Measurements from ENCODE around the gene NXPE1.

The NXPE1 gene

DNA sequence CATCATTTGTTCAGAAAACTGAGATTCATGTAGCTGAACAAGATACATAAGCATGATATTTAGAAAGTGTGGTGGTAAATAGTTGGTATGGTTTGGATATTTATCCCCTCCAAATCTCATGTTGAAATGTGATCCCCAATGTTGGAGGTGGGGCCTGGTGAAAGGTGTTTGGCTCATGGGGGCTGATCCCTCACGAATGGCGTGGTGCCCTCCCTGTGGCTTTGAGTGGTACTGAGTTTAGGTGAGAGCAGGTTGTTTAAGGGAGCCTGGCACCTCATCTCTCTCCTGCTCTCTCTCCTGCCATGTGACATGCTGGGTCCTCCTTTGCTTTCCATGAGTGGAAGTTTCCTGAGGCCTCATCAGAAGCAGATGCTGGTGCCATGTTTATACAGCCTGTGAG lies 48.1 kb downstream of the NXPE1 start:
- TF ChIP-seq, protein P1, sequence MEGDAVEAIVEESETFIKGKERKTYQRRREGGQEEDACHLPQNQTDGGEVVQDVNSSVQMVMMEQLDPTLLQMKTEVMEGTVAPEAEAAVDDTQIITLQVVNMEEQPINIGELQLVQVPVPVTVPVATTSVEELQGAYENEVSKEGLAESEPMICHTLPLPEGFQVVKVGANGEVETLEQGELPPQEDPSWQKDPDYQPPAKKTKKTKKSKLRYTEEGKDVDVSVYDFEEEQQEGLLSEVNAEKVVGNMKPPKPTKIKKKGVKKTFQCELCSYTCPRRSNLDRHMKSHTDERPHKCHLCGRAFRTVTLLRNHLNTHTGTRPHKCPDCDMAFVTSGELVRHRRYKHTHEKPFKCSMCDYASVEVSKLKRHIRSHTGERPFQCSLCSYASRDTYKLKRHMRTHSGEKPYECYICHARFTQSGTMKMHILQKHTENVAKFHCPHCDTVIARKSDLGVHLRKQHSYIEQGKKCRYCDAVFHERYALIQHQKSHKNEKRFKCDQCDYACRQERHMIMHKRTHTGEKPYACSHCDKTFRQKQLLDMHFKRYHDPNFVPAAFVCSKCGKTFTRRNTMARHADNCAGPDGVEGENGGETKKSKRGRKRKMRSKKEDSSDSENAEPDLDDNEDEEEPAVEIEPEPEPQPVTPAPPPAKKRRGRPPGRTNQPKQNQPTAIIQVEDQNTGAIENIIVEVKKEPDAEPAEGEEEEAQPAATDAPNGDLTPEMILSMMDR (IDR thresholded peaks at IDR 0.05) = no peak
- Histone ChIP-seq H3K4me3 (no peak overlapping the region), H3K27ac (no peak overlapping the region)
- DNase-seq (ENCODE audit: low spot score) = no peak

DNA sequence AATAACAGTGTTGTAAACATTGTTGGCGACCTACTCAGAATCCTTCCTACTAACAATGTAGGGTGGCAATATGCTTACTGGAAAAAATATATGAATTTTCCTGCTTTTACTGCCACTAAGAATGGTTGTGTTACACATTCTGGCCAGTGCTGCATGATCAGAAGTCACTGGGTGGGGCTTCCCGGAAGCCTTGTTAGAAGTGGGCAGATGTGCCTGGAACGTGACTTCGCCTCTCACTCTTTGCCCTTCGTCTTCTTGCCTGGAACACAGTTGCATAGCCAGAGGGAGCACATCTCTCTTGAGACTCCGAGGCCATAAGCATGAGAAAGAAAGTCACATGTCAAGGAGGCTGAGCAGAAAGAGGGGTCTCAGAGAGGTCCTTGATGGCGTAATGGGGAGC lies 48.6 kb downstream of the NXPE1 start:
- TF ChIP-seq, protein P1 (IDR thresholded peaks at IDR 0.05) = no peak
- DNase-seq (ENCODE audit: low spot score) = no peak

DNA sequence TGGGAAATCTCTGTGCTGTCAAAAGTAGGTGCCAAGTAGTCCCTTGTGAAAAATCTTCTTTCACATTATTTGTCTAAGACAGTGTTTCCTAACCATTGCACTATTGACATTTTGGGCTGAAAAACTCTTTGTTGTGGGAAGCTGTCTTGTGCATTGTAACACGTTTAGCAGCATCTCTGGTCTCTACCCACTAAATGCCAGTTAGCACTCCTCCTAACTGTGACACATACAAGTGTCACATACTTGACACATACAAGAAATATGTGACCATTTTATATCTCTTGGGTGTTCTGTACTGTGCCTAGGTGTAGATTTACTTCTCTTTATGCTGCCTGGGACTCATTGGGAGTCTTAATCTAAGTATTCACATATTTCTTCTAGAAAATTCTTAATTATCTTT lies 57.8 kb downstream of the NXPE1 start:
- Histone ChIP-seq H3K4me3 (no peak overlapping the region), H3K27ac (no peak overlapping the region)
- no peak for DNase-seq (ENCODE audit: low spot score)
- TF ChIP-seq, protein P1 (IDR thresholded peaks at IDR 0.05) = no peak

More for the DNA sequence above, 48.6 kb downstream of the NXPE1 start:
- H3K4me3 ChIP-seq = no peak overlapping the region
- no peak overlapping the region for H3K27ac ChIP-seq

DNA sequence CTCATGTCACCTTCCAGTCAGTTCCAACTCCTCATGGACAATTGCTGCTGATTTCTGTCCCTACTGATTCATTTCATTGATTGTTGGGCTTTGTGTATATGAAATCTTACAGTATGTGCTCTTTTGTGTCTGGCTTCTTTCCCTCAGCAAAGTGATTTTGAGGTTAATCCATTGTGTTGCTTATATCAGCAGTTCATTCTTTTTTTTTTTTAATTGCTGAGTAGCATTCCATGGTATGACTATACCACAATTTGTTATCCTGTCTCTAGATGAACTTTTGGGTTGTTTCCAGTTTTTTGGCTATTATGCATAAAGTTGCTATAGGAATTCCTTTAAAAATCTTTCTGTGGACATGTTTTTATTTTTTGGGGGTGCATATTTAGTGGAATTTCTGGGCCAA lies 59.9 kb downstream of the NXPE1 start:
- no peak for DNase-seq (ENCODE audit: low spot score)
- no peak overlapping the region for H3K4me3 ChIP-seq
- no peak overlapping the region for H3K27ac ChIP-seq
- TF ChIP-seq, protein P1 (IDR thresholded peaks at IDR 0.05) = no peak

DNA sequence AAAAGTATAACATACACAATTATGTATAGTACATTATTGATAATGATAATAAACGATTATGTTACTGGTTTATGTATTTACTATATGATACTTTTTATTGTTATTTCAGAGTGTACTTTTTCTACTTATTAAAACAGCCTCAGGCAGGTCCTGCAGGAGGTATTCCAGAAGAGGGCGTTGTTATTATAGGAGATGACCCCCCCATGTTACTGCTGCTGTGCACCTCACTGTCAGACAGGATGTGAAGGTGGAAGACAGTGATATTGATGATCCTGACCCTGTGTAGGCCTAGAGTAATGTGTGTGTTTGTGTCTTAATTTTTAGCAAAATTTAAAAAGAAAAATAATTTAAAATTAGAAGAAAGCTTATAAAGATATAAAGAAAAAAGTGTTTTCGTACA lies 62.8 kb downstream of the NXPE1 start:
- TF ChIP-seq, protein P1 (IDR thresholded peaks at IDR 0.05) = no peak
- no peak for DNase-seq (ENCODE audit: low spot score)
- Histone ChIP-seq H3K4me3 (no peak overlapping the region), H3K27ac (no peak overlapping the region)

DNA sequence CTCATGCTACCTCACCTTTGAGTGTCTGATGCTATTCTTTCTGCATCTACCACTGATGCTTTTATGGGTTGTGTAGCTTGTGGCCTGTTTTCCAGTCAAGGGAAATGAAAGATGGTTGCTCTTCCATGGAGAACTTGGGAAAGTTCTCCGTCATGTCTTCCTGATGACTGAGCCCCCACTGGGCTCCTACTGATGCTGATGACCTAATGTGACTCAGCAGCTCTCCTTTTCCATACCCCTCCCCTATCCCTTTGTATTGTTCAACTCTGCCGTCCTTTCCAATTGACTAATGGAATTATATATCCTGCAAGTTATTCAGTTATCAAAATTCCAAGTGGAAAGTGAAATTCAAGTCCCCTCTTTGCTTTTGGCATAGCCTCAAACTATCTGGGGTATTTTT lies 75.8 kb downstream of the NXPE1 start:
- no peak overlapping the region for H3K4me3 ChIP-seq
- TF ChIP-seq, protein P1 (IDR thresholded peaks at IDR 0.05) = no peak

DNA sequence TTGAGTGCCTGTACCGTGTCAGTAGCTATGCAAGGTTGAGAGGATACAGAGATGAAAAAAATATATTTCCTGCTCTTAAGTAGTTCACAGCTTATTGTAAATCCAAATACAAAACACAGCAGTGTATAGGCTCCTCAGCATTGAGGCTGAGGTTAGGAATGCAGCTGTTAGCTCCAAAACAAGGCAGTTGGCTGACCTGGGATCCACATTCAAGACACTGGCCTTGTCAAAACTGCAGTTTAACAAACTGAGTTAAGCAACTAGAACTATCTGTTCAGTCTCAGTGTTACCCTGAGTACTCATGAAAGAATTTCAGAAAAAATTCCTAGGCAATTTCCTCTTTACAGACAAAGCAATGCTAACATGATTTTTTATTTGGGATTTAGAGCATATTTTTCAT lies 77.6 kb downstream of the NXPE1 start:
- TF ChIP-seq, protein P1 (IDR thresholded peaks at IDR 0.05) = no peak
- Histone ChIP-seq H3K4me3 (no peak overlapping the region), H3K27ac (no peak overlapping the region)
- DNase-seq (ENCODE audit: low spot score) = no peak

More for the DNA sequence above, 75.8 kb downstream of the NXPE1 start:
- H3K27ac ChIP-seq = no peak overlapping the region
- no peak for DNase-seq (ENCODE audit: low spot score)

All from coronary artery (tissue), 2 donors.